Camera-type eye (tissue), 1 donor: ENCODE measurements around the gene PEX26. TPM values are rescaled to one million over a fixed set of nuclear protein-coding genes. Genes with fewer than 3 reads are reported as not detected.

Experiments
- total RNA-seq: library from RNA; depleted of rRNA; stranded (reverse); fragments of >200 nt; gene quantifications from one replicate; pipeline ENCODE4 v1.2.3, GENCODE V29; 2014

Gene PEX26
- total RNA-seq = 27.5 TPM

DNA sequence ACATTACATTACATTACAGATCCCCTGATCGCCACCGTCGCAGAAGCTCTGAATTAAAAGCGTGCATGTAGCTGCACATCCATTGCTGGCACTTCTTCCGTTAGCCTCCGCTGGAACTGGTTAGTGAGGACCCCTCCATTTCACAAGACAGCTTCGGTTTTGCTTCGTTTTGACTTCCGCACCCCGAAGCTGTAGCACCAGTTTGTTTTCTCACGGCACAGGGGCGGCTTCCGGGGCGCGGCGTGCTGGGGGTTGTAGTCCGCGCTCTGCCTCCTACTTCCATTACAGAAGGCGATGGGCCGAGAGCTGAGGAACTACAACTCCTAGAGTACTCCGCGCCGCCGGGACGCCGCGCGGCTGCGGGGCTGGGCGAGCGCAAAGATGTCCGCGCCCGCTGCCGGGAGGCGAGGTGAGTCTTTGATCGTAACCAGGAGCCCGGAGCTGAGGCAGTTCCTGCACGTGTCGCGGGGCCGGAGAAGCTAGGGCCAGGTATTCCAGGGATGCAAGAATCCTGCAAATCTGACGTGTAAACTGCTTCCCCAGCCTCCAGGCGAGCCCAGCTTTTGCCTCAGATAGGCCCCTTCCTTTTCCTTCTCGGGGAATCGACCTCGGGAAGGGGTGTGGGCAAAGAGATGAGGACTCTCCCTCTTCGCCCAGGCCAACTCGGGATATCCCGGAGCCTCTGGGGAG lies at the start of gene PEX26:
PEX26 (plus strand) TSS at position 352 of the 690 bp plus-strand sequence. CDS start 387 bp downstream, outside the sequence.

DNA sequence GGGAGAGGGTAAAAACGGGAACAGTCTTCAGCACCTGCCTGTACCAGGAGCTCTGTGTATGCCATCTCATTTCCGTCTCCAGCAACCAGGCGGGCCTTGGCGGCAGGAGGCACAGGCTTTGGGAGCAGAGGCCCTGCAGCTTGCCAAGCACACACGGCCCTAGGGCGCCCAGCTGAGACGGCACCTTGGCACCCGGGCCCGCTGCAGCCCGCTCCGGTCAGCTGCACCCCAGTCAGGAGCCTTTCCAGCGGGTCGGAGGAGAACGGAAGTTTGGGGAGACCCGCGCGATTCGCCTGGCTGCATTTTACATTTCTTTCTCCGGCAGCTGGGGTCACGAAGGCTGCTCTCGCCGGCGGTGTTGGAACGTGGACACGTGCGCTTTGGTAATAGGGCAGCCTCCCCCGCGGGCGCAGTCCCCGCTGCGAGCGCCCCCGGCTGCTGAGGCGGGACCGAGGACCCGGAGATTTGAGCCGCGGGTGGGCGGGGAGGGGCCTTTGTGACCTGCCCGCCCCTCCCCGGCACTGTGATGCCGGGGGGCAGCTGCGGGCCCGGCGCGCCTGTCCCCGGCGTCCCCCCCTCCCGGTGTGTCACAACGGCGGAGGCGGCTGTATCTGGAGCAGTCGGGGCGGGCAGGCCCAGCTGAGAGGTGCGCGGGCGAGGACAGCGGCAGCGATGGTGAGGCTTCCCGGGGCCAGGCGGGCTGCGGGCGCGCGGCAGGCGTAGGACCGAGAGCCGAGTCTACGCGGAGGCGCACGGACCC lies 32.6 kb downstream of the PEX26 start, which contains the start of gene TUBA8:
TUBA8 (plus strand) TSS at position 616 of the 760 bp plus-strand sequence; CDS start at position 673, 57 bp downstream.

Other genes starting within 250 kb of the PEX26 start
- 50.0 TPM for gene MICAL3, start 53.4 kb upstream of the PEX26 start, total RNA-seq
- gene TUBA8, start 32.8 kb downstream of the PEX26 start, total RNA-seq = 4.9 TPM
- gene USP18, start 72.2 kb downstream of the PEX26 start, total RNA-seq = 4.3 TPM